GM21529 (cell line): ENCODE data around the gene TPR.

Experiments used
- ATAC-seq: cut with Tn5 transposase; IDR thresholded peaks from one replicate; pipeline ENCODE4 v1.9.1; 2021; ENCODE audit not compliant: unreplicated experiment

Gene TPR

DNA sequence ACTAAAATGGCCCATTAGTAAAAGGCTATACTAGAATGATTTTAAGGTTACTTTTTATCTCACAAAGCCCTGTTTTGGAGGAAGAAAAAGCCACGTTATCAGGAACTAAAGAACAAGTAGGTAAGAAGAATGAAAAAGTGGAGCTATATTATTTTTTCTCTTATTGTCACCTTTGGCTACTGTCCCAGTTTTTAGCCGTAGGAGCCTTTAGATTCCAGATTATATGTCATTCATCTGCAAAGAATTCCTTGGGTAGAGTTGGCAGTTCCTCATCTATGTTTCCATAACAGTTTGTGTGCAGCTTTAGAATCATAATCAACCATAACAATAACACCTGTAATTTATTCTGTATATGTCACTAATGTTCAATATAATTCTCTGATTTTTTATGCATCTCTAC lies 83.8 kb downstream of the TPR start:
- no peak for ATAC-seq

DNA sequence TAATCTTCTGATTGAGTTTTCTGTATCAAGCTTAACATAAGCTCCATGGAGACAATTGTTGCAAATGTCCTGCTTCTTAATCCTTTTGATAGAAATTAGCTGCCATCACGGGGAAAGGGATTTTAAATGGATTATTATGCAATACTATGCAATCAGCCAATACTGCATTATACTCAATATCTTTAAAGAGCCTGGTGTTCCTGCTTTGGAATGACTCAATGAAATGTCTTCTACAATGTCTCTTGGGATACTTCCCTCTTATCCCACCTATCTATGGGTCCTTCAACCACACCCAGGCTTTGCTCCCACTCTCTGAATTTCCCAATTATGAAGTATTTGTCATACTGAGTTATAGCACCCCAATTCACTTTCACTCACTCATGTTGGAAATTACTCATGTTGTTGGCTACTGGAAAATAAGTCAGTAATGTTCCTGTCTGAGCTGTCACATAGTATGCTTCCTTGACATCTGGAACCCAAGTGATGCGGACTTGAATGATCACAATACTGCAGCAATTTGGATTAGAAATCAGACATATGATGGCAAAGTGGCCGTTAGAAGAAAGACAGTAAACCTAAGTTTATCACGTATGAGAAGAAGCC lies 85.0 kb downstream of the TPR start:
- no peak for ATAC-seq

DNA sequence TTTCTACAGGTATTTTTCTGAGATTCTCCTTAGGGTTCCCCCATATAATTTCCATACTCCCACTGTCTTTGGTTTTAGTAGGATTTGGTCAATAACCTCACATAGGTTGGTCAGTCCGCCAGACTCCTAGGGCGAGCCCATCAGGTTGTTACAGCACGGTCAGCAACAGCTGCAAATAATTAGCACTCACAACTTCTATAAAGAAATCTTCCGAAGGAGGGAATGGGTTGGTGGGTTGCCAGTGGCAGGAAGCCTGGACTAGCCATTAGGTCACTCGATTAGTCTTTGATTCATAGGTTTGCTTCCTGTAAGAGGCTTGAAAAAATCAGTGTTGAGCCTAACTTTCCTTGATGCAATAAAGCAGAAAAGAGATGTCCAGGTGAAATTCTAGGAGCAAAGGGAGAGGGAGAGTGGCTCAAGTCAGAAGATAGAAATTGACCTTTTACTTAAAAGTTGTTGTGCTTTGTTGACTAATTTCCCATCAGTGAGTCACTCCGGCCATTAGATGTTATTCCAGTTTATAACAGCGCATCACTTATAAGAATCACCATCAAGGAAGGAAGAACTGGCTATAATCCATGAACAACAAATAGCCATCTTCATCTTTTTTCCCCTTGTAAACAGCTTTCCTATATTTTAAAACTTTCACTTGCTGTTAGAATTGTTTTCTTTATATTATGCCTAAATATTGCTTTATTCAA lies 88.3 kb downstream of the TPR start:
- ATAC-seq = no peak

- peak; percentile 83 for ATAC-seq
Observed at GRCh38 chr1:186283374-186283773, 91.7 kb downstream of the TPR start.

- ATAC-seq = no peak
Observed at GRCh38 chr1:186282466-186282865, 92.6 kb downstream of the TPR start.

- no peak for ATAC-seq
Observed at GRCh38 chr1:186275822-186276221, 99.2 kb downstream of the TPR start.

DNA sequence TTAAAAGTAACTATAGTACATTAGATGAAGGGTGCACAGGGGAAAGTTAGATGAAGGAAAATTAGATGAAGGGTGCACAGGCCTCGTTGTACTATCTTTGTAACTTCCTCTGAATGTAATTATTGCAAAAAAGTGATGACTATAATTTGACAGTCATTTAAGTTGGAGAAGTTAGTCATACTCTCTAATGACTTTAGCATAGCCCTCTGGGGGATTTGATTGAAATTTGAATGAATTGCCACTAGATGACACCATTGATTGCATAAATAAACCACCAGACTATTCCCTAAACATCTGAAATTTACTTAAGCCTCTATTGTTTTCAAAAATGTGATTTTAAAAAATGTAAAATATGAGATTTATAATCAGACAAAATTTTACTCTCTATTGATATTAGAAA lies 102.6 kb downstream of the TPR start:
- no peak for ATAC-seq

- ATAC-seq = no peak
Observed at GRCh38 chr1:186271032-186271431, 104.0 kb downstream of the TPR start.
